ENCODE data around the gene RHEBL1.
A peak's percentile ranks its signal among the peaks of the same experiment; 100 is the strongest.

RHEBL1 gene

GRCh38 chr12:49043856-49044258, 25.9 kb downstream of the RHEBL1 start:
- in situ Hi-C loops (cut with MboI; ENCODE audit: low pct_unique_long_range_greater_than_20kb, low sequenced_read_pairs, unreplicated experiment) = no loop called here
- DNase-seq (ENCODE audit: low spot score) = peak; percentile 88
- peak; percentile 80 for TF ChIP-seq CTCF (IDR thresholded peaks at IDR 0.05; ENCODE audit: extremely low read depth, insufficient read depth, missing control alignments)

- in situ Hi-C loops (cut with MboI; ENCODE audit: low pct_unique_long_range_greater_than_20kb, low sequenced_read_pairs, unreplicated experiment) = no loop called here
- no peak for DNase-seq (ENCODE audit: low spot score)
- TF ChIP-seq CTCF (IDR thresholded peaks at IDR 0.05; ENCODE audit: extremely low read depth, insufficient read depth, missing control alignments) = no peak
Measured at GRCh38 chr12:49043241-49043640, 26.5 kb downstream of the RHEBL1 start.

- TF ChIP-seq CTCF (IDR thresholded peaks at IDR 0.05; ENCODE audit: extremely low read depth, insufficient read depth, missing control alignments) = no peak
- in situ Hi-C loops (cut with MboI; ENCODE audit: low pct_unique_long_range_greater_than_20kb, low sequenced_read_pairs, unreplicated experiment) = no loop called here
- DNase-seq (ENCODE audit: low spot score) = no peak
Measured at GRCh38 chr12:49041881-49042484, 27.8 kb downstream of the RHEBL1 start.

DNA sequence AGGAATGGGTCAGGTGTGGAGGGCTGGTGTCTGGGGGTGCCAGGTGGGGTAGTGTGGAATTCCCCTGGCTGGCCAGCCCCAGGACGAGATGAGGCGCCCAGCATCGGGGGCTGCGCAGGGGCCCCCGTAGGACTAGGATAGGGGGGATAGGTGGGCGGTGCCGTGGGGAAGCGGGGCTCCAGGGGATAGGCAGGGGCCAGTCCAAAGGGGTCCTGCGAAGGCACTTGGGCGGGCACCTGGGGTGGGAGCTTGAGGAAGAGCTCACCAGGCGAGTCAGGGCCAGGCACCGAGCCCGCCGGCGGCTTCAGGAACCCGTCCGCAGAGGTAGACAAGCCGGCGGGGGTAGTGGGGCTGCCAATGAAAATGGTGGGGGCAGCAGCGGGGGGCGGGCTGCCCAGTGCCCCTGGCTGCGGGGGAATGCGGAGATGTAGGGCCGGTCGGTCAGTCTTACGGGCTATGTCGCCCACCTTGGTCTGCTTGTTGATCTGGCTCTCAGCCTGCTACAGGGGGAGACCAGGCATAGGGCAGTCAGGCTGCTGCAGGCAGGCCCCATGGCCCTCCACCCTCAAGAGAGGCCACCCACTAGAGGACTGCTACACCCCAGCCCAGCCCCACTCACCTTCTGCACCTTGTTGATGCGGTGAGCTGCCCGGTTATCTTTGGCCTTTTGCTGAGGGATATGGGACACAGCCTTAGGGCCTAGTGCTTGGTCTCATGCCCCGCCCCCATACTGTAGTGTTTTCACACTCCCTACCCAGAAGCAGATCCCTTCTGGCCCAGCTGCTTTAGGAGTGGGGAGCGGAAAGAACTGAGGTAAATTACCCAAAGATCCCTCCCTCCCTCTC, 28.5 kb downstream of the RHEBL1 start:
- DNase-seq (ENCODE audit: low spot score) = no peak
- in situ Hi-C loops (cut with MboI; ENCODE audit: low pct_unique_long_range_greater_than_20kb, low sequenced_read_pairs, unreplicated experiment) = no loop called here
- no peak for TF ChIP-seq CTCF (IDR thresholded peaks at IDR 0.05; ENCODE audit: extremely low read depth, insufficient read depth, missing control alignments)

- DNase-seq (ENCODE audit: low spot score) = no peak
- in situ Hi-C loops (cut with MboI; ENCODE audit: low pct_unique_long_range_greater_than_20kb, low sequenced_read_pairs, unreplicated experiment) = no loop called here
- TF ChIP-seq CTCF (IDR thresholded peaks at IDR 0.05; ENCODE audit: extremely low read depth, insufficient read depth, missing control alignments) = no peak
Measured at GRCh38 chr12:49040364-49040855, 29.4 kb downstream of the RHEBL1 start.

DNA sequence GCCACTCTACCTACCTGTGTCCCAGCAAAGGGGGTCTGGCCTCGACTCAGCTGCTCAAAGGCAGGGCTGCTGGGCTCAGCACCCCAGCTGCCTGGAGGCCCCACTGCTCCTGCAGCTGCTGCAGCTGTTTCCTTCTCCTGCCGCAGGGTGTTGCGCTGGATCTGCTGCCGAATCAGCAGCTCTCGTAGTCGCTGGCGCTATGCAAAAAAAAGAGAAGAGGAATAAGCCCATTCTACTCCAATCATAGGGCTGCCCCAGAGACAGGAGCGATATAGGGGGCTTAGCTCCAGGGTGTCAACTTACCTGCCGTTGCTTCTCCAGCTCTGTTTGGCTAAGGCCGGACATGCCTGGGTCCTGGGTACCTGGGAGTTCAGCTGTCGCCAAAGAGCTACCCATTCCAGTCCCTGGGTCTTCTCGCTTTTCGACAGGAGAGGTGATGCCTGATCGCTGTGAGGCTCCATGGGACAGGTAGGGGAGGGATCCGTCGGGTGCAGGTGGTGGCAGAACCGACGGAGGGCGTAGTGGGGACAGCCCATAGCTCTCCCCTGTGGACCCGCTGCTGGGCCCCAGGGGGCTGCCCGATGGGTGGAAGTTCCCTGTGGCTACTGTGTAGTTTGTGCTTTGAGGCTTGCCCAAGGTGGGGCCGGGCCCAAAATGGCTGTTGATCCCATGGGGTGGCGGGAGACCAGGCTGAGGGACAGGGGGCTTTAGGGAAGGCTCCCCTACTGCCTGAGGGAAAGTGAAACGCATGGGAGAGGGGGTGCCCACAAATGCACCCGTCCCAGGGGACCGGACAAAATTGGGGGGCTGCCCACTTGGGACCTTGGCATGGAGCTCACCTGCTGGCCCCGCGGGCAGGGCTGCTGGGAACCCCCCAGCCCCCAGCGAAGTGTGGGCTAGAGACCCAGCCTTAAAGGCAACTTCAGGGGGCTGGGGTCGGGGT, 30.1 kb downstream of the RHEBL1 start:
- in situ Hi-C loops (cut with MboI; ENCODE audit: low pct_unique_long_range_greater_than_20kb, low sequenced_read_pairs, unreplicated experiment) = no loop called here
- DNase-seq (ENCODE audit: low spot score) = no peak
- no peak for TF ChIP-seq CTCF (IDR thresholded peaks at IDR 0.05; ENCODE audit: extremely low read depth, insufficient read depth, missing control alignments)
